Measurements from ENCODE around the gene PLEKHG4.

PLEKHG4 gene

DNA sequence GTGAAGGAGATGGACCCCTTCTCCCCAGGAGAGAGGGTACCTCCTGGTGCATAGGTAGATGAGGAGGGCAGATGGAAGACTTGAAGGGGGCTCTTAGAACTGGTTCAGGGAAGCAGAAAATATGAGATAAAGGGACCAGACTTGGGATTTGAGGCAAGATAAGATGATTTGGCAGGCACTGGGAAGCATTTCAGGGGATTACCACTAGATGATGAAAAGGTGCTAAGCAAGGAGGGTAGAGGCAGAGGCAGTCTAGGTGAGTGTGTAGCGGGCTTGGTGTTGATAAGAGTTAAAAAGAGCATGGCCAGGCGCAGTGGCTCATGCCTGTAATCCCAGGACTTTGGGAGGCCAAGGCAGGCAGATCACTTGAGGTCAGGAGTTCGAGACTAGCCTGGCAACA lies 16.1 kb upstream of the PLEKHG4 start:
- DNase-seq (ENCODE audit: low read depth in 1 of 2, low spot score in 1 of 2) = no peak
- no peak overlapping the region for H3K4me3 ChIP-seq (replicated peaks; ENCODE audit: insufficient read depth, low read length)
- H3K27ac ChIP-seq (replicated peaks) = no peak overlapping the region
- TF ChIP-seq SPI1 (IDR thresholded peaks at IDR 0.05; ENCODE audit: borderline replicate concordance, low read depth) = no peak
- TF ChIP-seq, protein P1, sequence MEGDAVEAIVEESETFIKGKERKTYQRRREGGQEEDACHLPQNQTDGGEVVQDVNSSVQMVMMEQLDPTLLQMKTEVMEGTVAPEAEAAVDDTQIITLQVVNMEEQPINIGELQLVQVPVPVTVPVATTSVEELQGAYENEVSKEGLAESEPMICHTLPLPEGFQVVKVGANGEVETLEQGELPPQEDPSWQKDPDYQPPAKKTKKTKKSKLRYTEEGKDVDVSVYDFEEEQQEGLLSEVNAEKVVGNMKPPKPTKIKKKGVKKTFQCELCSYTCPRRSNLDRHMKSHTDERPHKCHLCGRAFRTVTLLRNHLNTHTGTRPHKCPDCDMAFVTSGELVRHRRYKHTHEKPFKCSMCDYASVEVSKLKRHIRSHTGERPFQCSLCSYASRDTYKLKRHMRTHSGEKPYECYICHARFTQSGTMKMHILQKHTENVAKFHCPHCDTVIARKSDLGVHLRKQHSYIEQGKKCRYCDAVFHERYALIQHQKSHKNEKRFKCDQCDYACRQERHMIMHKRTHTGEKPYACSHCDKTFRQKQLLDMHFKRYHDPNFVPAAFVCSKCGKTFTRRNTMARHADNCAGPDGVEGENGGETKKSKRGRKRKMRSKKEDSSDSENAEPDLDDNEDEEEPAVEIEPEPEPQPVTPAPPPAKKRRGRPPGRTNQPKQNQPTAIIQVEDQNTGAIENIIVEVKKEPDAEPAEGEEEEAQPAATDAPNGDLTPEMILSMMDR (IDR thresholded peaks at IDR 0.05; ENCODE audit: insufficient read depth, low read length) = no peak
- TF ChIP-seq GABPA (IDR thresholded peaks at IDR 0.05; ENCODE audit: low read depth) = no peak
- TF ChIP-seq POLR2AphosphoS5 (IDR thresholded peaks at IDR 0.05; ENCODE audit: low read depth) = no peak
- TF ChIP-seq, protein P2, sequence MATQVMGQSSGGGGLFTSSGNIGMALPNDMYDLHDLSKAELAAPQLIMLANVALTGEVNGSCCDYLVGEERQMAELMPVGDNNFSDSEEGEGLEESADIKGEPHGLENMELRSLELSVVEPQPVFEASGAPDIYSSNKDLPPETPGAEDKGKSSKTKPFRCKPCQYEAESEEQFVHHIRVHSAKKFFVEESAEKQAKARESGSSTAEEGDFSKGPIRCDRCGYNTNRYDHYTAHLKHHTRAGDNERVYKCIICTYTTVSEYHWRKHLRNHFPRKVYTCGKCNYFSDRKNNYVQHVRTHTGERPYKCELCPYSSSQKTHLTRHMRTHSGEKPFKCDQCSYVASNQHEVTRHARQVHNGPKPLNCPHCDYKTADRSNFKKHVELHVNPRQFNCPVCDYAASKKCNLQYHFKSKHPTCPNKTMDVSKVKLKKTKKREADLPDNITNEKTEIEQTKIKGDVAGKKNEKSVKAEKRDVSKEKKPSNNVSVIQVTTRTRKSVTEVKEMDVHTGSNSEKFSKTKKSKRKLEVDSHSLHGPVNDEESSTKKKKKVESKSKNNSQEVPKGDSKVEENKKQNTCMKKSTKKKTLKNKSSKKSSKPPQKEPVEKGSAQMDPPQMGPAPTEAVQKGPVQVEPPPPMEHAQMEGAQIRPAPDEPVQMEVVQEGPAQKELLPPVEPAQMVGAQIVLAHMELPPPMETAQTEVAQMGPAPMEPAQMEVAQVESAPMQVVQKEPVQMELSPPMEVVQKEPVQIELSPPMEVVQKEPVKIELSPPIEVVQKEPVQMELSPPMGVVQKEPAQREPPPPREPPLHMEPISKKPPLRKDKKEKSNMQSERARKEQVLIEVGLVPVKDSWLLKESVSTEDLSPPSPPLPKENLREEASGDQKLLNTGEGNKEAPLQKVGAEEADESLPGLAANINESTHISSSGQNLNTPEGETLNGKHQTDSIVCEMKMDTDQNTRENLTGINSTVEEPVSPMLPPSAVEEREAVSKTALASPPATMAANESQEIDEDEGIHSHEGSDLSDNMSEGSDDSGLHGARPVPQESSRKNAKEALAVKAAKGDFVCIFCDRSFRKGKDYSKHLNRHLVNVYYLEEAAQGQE (IDR thresholded peaks at IDR 0.05; ENCODE audit: insufficient replicate concordance, low read depth) = no peak
- peaks cover 3% of the 10 kb centered on the region for H3K27me3 ChIP-seq (ENCODE audit: insufficient read depth, poor library complexity, severe bottlenecking)

DNA sequence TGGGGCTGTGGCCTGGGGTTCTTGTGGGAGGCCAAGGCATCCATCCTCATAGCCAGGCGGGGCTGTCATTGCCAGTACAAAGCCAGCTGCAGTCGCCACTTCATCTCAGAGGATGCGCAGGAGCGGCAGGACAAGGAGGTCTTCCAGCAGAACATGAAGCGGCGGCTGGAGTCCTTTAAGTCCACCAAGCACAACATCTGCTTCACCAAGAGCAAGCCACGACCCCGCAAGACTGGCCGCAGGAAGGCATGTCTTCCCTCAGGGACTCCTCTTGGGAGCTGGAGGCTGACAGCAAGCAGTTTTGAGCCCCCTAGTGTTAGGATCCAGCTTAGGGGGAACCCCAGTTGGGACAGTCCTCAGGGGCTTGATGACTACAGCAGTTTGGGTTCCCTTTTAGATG lies 15.1 kb upstream of the PLEKHG4 start:
- TF ChIP-seq, protein P2 (IDR thresholded peaks at IDR 0.05; ENCODE audit: insufficient replicate concordance, low read depth) = no peak
- TF ChIP-seq, protein P1 (IDR thresholded peaks at IDR 0.05; ENCODE audit: insufficient read depth, low read length) = no peak
- no peak for TF ChIP-seq POLR2AphosphoS5 (IDR thresholded peaks at IDR 0.05; ENCODE audit: low read depth)
- no peak for TF ChIP-seq GABPA (IDR thresholded peaks at IDR 0.05; ENCODE audit: low read depth)
- TF ChIP-seq SPI1 (IDR thresholded peaks at IDR 0.05; ENCODE audit: borderline replicate concordance, low read depth) = no peak
- H3K27me3 ChIP-seq (ENCODE audit: insufficient read depth, poor library complexity, severe bottlenecking) = peaks cover 3% of the 10 kb centered on the region
- no peak overlapping the region for H3K4me3 ChIP-seq (replicated peaks; ENCODE audit: insufficient read depth, low read length)
- H3K27ac ChIP-seq (replicated peaks) = no peak overlapping the region
- DNase-seq (ENCODE audit: low read depth in 1 of 2, low spot score in 1 of 2) = no peak

DNA sequence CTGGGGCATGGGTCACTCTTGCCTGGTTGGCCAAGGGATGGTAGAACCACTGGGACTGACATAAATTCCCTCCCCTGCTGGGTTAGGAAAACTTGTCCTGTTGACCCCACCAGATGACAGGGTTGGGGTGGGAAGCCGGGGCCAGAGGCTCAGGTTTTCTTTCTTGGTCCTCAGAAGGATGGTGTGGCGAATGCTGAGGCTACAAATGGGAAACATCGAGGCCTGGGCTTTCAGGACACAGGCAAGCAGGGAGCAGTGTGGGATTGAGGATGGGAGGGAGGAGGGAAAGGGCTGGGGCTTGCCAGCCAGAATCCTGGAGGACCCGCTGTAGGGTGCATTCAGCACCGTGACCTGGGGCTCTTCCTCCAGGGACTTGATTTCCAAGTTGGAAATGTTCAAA lies 14.5 kb upstream of the PLEKHG4 start:
- TF ChIP-seq, protein P2 (IDR thresholded peaks at IDR 0.05; ENCODE audit: insufficient replicate concordance, low read depth) = no peak
- TF ChIP-seq SPI1 (IDR thresholded peaks at IDR 0.05; ENCODE audit: borderline replicate concordance, low read depth) (no peak), GABPA (IDR thresholded peaks at IDR 0.05; ENCODE audit: low read depth) (no peak), POLR2AphosphoS5 (IDR thresholded peaks at IDR 0.05; ENCODE audit: low read depth) (no peak)
- TF ChIP-seq, protein P1 (IDR thresholded peaks at IDR 0.05; ENCODE audit: insufficient read depth, low read length) = no peak
- DNase-seq (ENCODE audit: low read depth in 1 of 2, low spot score in 1 of 2) = no peak

More for the DNA sequence above, 14.5 kb upstream of the PLEKHG4 start:
- H3K4me3 ChIP-seq (replicated peaks; ENCODE audit: insufficient read depth, low read length) = no peak overlapping the region
- H3K27me3 ChIP-seq (ENCODE audit: insufficient read depth, poor library complexity, severe bottlenecking) = peaks cover 3% of the 10 kb centered on the region
- H3K27ac ChIP-seq (replicated peaks) = no peak overlapping the region
